Esophagus (tissue), 2 donors: ENCODE results near the gene RNU1-4. TPM values are rescaled to one million over a fixed set of nuclear protein-coding genes. Genes with fewer than 3 reads are reported as not detected.
"Not testable (repeated sequence)": the region's sequence is repeated elsewhere in the genome, so short reads cannot be mapped to it uniquely, and the experiment has no call there.

Experiments used
- H3K27ac ChIP-seq, 2 donors: one replicate each; pipeline ENCODE4 v1.5.1; 2013; ENCODE audit warnings: low read depth in 2 of 2, mild to moderate bottlenecking in 2 of 2, inconsistent platforms in 1 of 2, low read length in 1 of 2, moderate library complexity in 1 of 2
- H3K27me3 ChIP-seq, 2 donors: one replicate each; pipeline ENCODE4 v1.6.1; 2013; ENCODE audit warnings: low read length in 2 of 2, control low read depth in 1 of 2, mild to moderate bottlenecking in 1 of 2; ENCODE audit not compliant: insufficient read depth in 2 of 2, control insufficient read depth in 1 of 2
- H3K36me3 ChIP-seq, 2 donors: one replicate each; pipeline ENCODE4 v1.6.1; 2013; ENCODE audit warnings: low read length in 1 of 2; ENCODE audit not compliant: control insufficient read depth in 2 of 2, insufficient read depth in 2 of 2
- H3K4me1 ChIP-seq, 2 donors: one replicate each; pipeline ENCODE4 v1.6.1; 2013; ENCODE audit warnings: low read length in 1 of 2; ENCODE audit not compliant: control insufficient read depth in 2 of 2, insufficient read depth in 2 of 2
- H3K4me3 ChIP-seq, 2 donors: one replicate each; pipeline ENCODE4 v1.5.1; 2013; ENCODE audit warnings: low read length in 2 of 2, mild to moderate bottlenecking in 2 of 2, low read depth in 1 of 2, moderate library complexity in 1 of 2
- H3K9me3 ChIP-seq, 2 donors: one replicate each; pipeline ENCODE4 v1.6.1; 2013; ENCODE audit warnings: mild to moderate bottlenecking in 2 of 2, low read depth in 1 of 2, low read length in 1 of 2, moderate library complexity in 1 of 2; ENCODE audit not compliant: control insufficient read depth in 2 of 2, insufficient read depth in 1 of 2
- WGBS, 2 donors: extraction: QIAGEN DNeasy Blood & Tissue Kit; methylation state at CpG; one replicate each; pipeline ENCODE4 v1.1.7; 2013; 5-methylcytosine and 5-hydroxymethylcytosine counted together
- polyA plus RNA-seq, 2 donors: library from polyadenylated mRNA; stranded (reverse); fragments of 200-250 nt; gene quantifications; one replicate each; pipeline ENCODE4 v1.2.3, GENCODE V29; 2013
- donor health status: healthy with polysubstance abuse.
- donor health status: Bipolar disorder and iron deficiency.

RNU1-4 gene
- polyA plus RNA-seq, 2 donors = not detected

GRCh38 chr1:16765731-16766605, 25.7 kb downstream of the RNU1-4 start:
- H3K27me3 ChIP-seq, H3K9me3 ChIP-seq, H3K27ac ChIP-seq, H3K4me3 ChIP-seq, H3K4me1 ChIP-seq, H3K36me3 ChIP-seq: not testable (repeated sequence)
- 48 to 50% methylated on average over 23 to 25 of the region's 31 CpGs for WGBS, 2 donors

GRCh38 chr1:16766689-16767256, 26.5 kb downstream of the RNU1-4 start:
- not testable (repeated sequence) for H3K27ac ChIP-seq, H3K9me3 ChIP-seq, H3K4me1 ChIP-seq, H3K36me3 ChIP-seq, H3K4me3 ChIP-seq, H3K27me3 ChIP-seq
- WGBS, 2 donors = 35 to 52% methylated on average over 8 of the region's 9 CpGs

GRCh38 chr1:16770139-16770759, 29.9 kb downstream of the RNU1-4 start:
- H3K36me3 ChIP-seq, H3K9me3 ChIP-seq, H3K27ac ChIP-seq, H3K27me3 ChIP-seq, H3K4me3 ChIP-seq, H3K4me1 ChIP-seq: not testable (repeated sequence)
- 49 to 56% methylated on average over 5 of the region's 5 CpGs for WGBS, 2 donors

- H3K9me3 ChIP-seq, H3K27me3 ChIP-seq, H3K4me1 ChIP-seq, H3K27ac ChIP-seq, H3K4me3 ChIP-seq, H3K36me3 ChIP-seq: not testable (repeated sequence)
- 75 to 78% methylated on average over 5 to 6 of the region's 6 CpGs for whole genome bisulfite sequencing, 2 donors
Measured at GRCh38 chr1:16770896-16771446, 30.7 kb downstream of the RNU1-4 start.

GRCh38 chr1:16772275-16773204, 32.2 kb downstream of the RNU1-4 start:
- H3K4me3 ChIP-seq, H3K9me3 ChIP-seq, H3K27ac ChIP-seq, H3K4me1 ChIP-seq, H3K36me3 ChIP-seq, H3K27me3 ChIP-seq: not testable (repeated sequence)
- WGBS, 2 donors = 49 to 60% methylated on average over 13 of the region's 21 CpGs

GRCh38 chr1:16773205-16773596, 32.9 kb downstream of the RNU1-4 start:
- H3K9me3 ChIP-seq, H3K27me3 ChIP-seq, H3K4me1 ChIP-seq, H3K27ac ChIP-seq, H3K4me3 ChIP-seq, H3K36me3 ChIP-seq: not testable (repeated sequence)
- 54 to 63% methylated on average over 8 of the region's 9 CpGs for WGBS, 2 donors

- H3K4me3 ChIP-seq, H3K4me1 ChIP-seq, H3K9me3 ChIP-seq, H3K27me3 ChIP-seq, H3K27ac ChIP-seq, H3K36me3 ChIP-seq: not testable (repeated sequence)
- WGBS, 2 donors = 52 to 60% methylated on average over 3 of the region's 6 CpGs
Measured at GRCh38 chr1:16773723-16774122, 33.4 kb downstream of the RNU1-4 start.

- 68 to 79% methylated on average over 8 of the region's 14 CpGs for WGBS, 2 donors
- H3K9me3 ChIP-seq, H3K27me3 ChIP-seq, H3K4me1 ChIP-seq, H3K27ac ChIP-seq, H3K36me3 ChIP-seq, H3K4me3 ChIP-seq: not testable (repeated sequence)
Measured at GRCh38 chr1:16774773-16775172, 34.5 kb downstream of the RNU1-4 start.

GRCh38 chr1:16775290-16775689, 35.0 kb downstream of the RNU1-4 start:
- 78 to 88% methylated on average over 6 of the region's 8 CpGs for WGBS, 2 donors
- H3K4me3 ChIP-seq, H3K27me3 ChIP-seq, H3K9me3 ChIP-seq, H3K36me3 ChIP-seq, H3K27ac ChIP-seq, H3K4me1 ChIP-seq: not testable (repeated sequence)
